Activated CD8-positive, alpha-beta memory T cell treated with anti-CD3 and anti-CD28 coated beads, Interleukin-2, amount 50 U/mL, for 1 hour (primary cell): ENCODE results near the gene TSPAN14.

Source experiments
- DNase-seq: peaks from one replicate; pipeline ENCODE4 v3.0.0-alpha.2; 2020; ENCODE audit errors: extremely low read depth

TSPAN14 gene

GRCh38 chr10:80421707-80422536, 32.2 kb upstream of the TSPAN14 start:
- DNase-seq, result no peak

DNA sequence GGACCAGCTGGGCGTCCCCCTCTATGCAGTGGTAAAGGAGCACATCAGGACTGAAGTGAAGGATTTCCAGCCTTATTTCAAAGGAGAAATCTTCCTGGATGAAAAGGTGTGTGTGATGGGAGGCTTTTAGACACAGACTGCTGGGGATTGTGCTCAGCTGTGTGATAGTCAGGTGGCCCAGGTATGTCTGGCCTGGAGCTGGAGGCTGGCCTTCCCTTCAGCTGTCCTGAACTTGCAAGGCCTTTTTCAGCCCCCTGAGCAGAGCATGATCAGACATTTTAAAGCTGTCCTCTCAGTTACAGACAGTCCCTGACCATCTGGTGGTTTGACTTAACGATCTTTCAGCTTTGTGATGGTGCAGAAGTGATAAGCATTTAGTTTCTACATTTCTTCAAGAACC, 28.2 kb upstream of the TSPAN14 start:
- no peak for DNase-seq

GRCh38 chr10:80427541-80427940, 26.6 kb upstream of the TSPAN14 start:
- no peak for DNase-seq

DNA sequence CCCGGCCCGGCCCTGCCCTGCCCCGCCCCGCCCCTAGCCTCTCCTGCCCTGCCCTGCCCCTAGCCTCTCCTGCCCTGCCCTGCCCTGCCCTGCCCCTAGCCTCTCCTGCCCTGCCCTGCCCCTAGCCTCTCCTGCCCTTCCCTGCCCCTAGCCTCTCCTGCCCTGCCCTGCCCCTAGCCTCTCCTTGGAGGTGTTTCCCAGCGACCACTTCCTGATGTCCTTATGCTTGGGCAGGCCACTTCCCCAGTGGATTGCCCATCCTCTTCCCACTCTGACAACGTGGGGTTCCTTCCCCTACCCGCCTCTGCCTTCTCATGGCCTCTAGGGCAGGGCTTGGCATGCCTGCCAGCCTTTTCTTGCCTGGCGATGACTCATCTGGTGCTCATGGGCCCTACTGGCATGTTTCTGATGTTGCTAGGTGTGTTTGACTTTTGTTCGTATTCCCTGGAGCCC, 24.6 kb upstream of the TSPAN14 start:
- DNase-seq, result no peak

DNA sequence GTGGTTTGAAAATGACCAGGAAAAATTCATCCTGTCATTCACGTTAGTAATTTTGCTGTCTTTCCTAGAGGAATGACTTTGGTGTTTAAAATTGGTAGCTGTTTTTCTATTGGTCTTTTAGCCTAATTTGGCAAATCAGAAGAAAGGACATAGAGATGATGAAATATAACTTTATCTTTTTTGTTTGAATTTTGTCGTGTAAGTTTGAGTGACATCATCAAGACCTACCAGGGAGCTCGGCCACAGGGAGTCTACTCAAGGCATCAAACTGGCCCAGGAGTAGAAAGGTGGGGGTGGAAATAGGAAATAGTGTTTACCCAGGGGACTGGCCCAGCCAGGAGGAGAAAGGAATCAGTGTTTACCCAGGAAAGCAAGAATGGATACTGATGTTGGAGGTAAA, 21.0 kb upstream of the TSPAN14 start:
- no peak for DNase-seq

DNA sequence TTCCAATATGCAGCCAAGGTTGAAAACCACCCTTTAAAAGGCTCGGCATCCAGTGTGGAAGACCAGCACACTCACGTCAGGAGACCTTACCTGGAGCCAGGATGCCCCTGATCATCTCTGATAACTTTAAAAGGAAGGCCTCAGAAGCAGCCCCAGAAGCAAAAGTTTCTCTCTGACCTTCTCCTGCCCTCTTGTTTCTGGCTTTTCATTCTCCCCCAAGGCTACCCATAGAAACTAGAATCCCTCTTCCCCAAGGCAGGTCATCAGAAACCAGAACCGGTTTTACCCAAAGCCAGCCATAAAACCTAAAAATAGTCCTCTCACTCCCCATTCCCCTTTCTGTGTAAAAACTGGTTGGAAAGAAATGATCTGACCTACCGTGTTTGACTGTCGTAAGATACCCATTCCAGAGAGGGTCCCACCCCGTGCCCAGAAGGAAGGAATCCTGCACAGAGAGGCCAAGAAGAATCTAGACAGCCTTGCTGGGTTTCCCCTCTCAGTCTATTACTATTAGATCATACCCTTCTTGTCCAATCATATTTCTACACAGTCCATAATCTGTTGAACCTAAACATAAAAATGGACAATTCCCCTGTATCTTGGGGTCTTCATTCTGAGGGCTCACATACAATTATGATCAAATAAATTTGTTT, 17.5 kb upstream of the TSPAN14 start:
- no peak for DNase-seq

- no peak for DNase-seq
These were observed 16.9 kb upstream of the TSPAN14 start for GRCh38 chr10:80437227-80437626.

DNA sequence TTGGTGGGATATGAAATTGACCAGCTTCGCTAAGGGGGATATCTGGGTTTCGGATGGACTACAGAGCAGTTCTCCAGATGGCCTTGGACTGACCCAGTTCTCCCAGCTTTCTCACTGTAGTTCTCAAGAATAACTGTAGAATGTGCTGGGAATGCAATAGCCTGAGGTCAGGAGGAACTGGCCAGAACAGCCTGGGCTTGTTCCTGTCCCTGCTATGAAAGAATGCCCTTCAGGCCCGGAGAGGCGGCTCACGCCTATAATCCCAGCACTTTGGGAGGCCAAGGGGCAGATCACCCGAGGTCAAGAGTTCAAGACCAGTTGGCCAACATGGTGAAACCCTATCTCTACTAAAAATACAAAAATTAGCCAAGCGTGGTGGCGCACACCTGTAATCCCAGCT, 12.3 kb upstream of the TSPAN14 start:
- DNase-seq, result no peak

DNA sequence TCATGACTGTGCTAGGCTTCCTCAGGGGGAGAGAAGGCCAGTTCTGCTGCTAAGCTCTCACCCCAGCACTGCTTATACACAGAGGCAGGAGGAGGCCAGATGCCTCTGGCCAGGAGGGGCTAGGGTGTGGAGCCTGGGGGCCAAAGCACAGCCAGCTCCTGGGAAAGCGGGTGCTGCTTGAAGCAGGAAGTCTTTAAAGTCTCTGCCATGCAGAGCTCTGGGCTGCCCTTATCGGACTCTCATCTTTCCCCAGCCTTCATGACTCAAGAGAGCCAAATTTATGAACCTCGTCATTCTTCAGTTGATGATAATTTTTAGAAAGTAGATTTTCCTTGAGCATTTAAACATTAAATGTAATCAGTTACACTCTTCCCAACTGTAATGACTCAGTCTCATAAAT, 11.2 kb upstream of the TSPAN14 start:
- no peak for DNase-seq

DNA sequence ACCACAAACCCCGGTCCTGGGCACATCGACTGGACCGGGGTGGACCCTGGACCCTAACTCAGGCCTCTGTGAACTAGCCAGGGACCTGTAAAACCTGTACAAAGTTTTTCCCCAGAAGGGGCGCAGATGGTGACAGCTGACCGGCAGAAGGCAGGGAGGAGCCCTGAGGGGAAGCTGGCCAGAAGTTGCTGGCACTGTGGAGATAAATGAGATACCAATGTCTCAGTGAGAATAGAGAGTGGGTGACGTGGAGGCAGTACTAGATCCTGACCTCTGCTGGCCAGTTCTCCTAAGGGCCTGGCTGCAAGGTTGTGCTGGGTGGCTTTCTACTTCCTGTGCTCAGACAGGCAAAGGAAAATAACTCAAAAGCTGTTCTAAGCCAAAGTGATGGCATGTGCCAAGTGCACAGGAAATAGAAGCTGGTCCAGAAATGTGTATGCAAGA, 10.6 kb upstream of the TSPAN14 start:
- no peak for DNase-seq

DNA sequence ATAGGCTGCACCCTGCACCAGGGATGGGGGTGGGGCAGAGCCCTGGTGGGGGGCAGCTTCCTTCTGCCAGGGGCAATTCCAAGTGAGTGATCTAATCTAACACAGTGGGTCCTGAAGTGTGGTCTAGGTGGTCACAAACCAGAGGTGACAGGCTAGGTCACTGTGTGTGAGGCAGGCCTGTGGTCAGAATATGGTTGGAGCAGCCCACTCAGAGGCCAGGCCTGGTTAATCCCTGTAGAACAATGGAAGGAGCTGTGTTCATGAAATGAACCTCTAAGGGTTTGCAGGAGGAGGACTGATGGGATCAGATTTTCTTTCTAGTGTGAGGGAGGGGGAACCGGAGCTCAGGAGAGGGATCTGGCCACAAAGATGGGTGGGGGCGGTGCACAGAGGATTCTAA, 10.0 kb upstream of the TSPAN14 start:
- no peak for DNase-seq

DNA sequence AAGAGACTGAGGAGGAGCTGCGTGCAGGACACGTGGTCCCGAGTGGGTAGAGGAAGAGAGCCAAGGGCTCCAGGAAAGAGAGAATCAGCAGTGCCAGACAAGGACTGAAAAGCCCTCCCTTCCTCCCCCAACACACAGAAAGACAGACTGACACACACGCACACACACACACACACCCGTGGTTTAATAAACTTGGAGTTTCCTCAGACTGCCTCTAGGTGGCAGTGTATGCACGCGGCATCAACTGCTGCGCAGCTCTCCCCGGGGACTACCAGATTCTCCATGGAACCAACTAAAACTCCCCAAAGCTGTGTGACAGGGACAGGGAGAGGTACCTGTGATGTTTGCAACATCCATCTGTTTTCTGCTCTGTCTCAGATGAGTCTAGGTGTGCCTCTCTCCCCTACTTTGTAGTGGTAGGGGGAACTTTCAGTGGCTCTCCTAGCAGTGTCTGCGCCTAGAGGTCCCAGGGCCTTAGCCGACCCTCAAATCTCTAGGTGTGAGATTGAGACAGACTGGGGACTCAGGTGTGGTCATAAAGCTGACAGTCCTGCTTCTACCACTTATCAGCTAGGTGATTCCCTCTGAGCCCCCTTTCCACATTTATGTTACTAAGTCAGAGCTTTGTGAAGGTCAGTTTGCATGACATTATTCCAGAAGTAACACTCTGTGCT, 9.3 kb upstream of the TSPAN14 start:
- DNase-seq, result no peak

- no peak for DNase-seq
These were observed 6.5 kb upstream of the TSPAN14 start for GRCh38 chr10:80447436-80448190.

- no peak for DNase-seq
These were observed 5.7 kb upstream of the TSPAN14 start for GRCh38 chr10:80448209-80448942.

- no peak for DNase-seq
These were observed 4.6 kb upstream of the TSPAN14 start for GRCh38 chr10:80449520-80449919.

GRCh38 chr10:80451132-80451531, 3.0 kb upstream of the TSPAN14 start:
- no peak for DNase-seq

DNA sequence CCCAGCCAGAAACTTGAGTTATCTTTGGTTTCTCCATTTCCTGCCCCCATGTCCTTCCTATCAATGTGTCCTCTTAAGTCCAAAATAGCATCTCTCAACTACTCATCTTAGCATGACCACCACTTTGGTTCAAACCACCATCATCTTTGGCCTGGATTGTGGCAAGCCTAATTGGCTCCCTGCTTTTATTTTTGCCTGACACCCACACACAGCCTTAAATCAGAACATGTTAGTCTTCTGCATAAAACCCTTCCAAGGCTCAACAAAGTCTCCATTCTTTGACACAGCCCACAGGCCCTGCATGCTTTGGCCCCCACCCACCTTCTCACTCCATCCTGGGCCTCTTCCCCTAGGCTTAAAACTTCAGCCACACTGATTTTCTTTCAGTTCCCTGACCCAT, 2.0 kb upstream of the TSPAN14 start:
- DNase-seq, result no peak

GRCh38 chr10:80452640-80453039, 1.5 kb upstream of the TSPAN14 start:
- DNase-seq, result no peak

GRCh38 chr10:80453056-80453841, 861 bp upstream of the TSPAN14 start:
- DNase-seq, result no peak
